DMS53 treated with DMSO at 0.1 percent for 48 hours (cell line): Measurements from ENCODE around the gene SLC7A4.

Experiments
- DNase-seq: peaks from one replicate; lab custom pipeline; 2025; ENCODE audit not compliant: unreplicated experiment; lab: John Stamatoyannopoulos, UW

The SLC7A4 gene

GRCh38 chr22:21000207-21000986, 32.0 kb downstream of the SLC7A4 start:
- DNase-seq: no peak

- DNase-seq: no peak
Measured at GRCh38 chr22:20999350-21000206, 32.8 kb downstream of the SLC7A4 start.

GRCh38 chr22:20998411-20999336, 33.7 kb downstream of the SLC7A4 start:
- DNase-seq: no peak

GRCh38 chr22:20997536-20998257, 34.7 kb downstream of the SLC7A4 start:
- DNase-seq: no peak

- DNase-seq: no peak
Measured at GRCh38 chr22:20996598-20997535, 35.5 kb downstream of the SLC7A4 start.

GRCh38 chr22:20996031-20996410, 36.3 kb downstream of the SLC7A4 start:
- no peak for DNase-seq

- DNase-seq: no peak
Measured at GRCh38 chr22:20995329-20996030, 36.9 kb downstream of the SLC7A4 start.

GRCh38 chr22:20994902-20995241, 37.5 kb downstream of the SLC7A4 start:
- DNase-seq: no peak

GRCh38 chr22:20994128-20994901, 38.0 kb downstream of the SLC7A4 start:
- DNase-seq: no peak

GRCh38 chr22:20993304-20994127, 38.8 kb downstream of the SLC7A4 start:
- DNase-seq: no peak

- DNase-seq: no peak
Measured at GRCh38 chr22:20992456-20993303, 39.7 kb downstream of the SLC7A4 start.

- DNase-seq: no peak
Measured at GRCh38 chr22:20992056-20992442, 40.3 kb downstream of the SLC7A4 start.

GRCh38 chr22:20991252-20992055, 40.9 kb downstream of the SLC7A4 start:
- DNase-seq: no peak

GRCh38 chr22:20990184-20991180, 41.9 kb downstream of the SLC7A4 start:
- DNase-seq: no peak
